Activated naive CD8-positive, alpha-beta T cell treated with anti-CD3 and anti-CD28 coated beads for 36 hours (primary cell): Measurements from ENCODE around the gene CCNE1. TPM values are rescaled to one million over a fixed set of nuclear protein-coding genes. Genes with fewer than 3 reads are reported as not detected.
"Not testable (repeated sequence)": the region's sequence is repeated elsewhere in the genome, so short reads cannot be mapped to it uniquely, and the experiment has no call there.

ENCODE experiments used
- DNase-seq: peaks from one replicate; pipeline ENCODE4 v3.0.0; 2021
- H3K27ac Mint-ChIP-seq: one replicate; pipeline ENCODE4 v1.8.0; 2022; ENCODE audit warnings: mild to moderate bottlenecking, moderate library complexity, mixed read lengths
- H3K27me3 Mint-ChIP-seq: one replicate; pipeline ENCODE4 v1.8.0; 2022; ENCODE audit warnings: mild to moderate bottlenecking, mixed read lengths
- H3K36me3 Mint-ChIP-seq: one replicate; pipeline ENCODE4 v1.8.0; 2021; ENCODE audit warnings: mild to moderate bottlenecking, mixed read lengths
- H3K4me1 Mint-ChIP-seq: one replicate; pipeline ENCODE4 v1.8.0; 2021; ENCODE audit warnings: mixed read lengths
- H3K4me3 Mint-ChIP-seq: one replicate; pipeline ENCODE4 v1.8.0; 2022; ENCODE audit warnings: mild to moderate bottlenecking, moderate library complexity, mixed read lengths
- H3K9me3 Mint-ChIP-seq: one replicate; pipeline ENCODE4 v1.8.0; 2022; ENCODE audit warnings: mixed read lengths
- total RNA-seq, 2 experiments: library from RNA; stranded (reverse); gene quantifications; one replicate each; pipeline ENCODE4 v1.2.3, GENCODE V29; 2021

CCNE1 gene
- total RNA-seq, 2 experiments from 2014 or later = 36.9 to 38.4 TPM

- Mint-ChIP-seq H3K9me3 (no peaks in the 10 kb centered on the region), H3K27ac (no peak overlapping the region), H3K36me3 (no peaks in the 10 kb centered on the region), H3K4me1 (peaks cover 8% of the 10 kb centered on the region), H3K27me3 (no peaks in the 10 kb centered on the region), H3K4me3 (no peak overlapping the region)
- DNase-seq = no peak
Observed at GRCh38 chr19:29800100-29800825, 11.5 kb upstream of the CCNE1 start.

DNA sequence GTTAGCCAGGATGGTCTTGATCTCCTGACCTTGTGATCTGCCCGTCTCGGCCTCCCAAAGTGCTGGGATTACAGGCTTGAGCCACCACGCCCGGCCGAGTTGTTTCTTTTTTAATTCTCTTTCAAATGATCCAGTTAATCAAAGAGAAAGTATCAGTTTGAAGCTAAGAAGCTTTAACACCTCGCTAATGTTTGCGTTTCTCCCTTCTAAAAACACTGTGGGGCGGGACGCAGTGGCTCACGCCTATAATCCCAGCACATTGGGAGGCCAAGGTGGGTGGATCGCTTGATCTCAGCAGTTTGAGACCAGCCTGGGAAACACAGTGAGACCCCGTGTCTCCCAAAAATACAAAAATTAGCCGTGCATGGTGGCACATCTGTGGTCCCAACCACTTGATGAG is 7.8 kb upstream of the CCNE1 start:
- not testable (repeated sequence) for H3K4me3 Mint-ChIP-seq, H3K9me3 Mint-ChIP-seq, H3K4me1 Mint-ChIP-seq, H3K27ac Mint-ChIP-seq, DNase-seq, H3K36me3 Mint-ChIP-seq, H3K27me3 Mint-ChIP-seq

DNA sequence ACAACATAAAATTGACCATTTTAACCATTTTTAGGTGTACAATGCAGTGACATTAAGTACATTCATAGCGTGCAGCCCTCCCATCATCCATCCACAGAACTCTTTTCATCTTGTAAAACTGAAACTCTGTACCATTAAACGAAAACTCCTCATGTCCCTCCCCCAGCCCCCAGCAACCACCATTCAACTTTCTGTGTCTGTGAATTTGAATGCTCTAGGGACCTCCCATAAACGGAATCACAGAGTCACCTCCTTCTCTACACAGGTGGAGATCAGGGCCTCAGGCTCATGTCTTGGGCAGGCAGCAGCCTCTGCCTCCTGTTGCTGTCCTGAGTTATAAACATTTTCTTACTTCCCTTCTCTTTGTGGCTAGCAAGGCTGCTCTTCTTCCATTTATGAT is 7.3 kb upstream of the CCNE1 start:
- no peaks in the 10 kb centered on the region for H3K9me3 Mint-ChIP-seq
- peak; percentile 37 for DNase-seq
- H3K4me1 Mint-ChIP-seq = peaks cover 7% of the 10 kb centered on the region
- no peaks in the 10 kb centered on the region for H3K27me3 Mint-ChIP-seq
- H3K27ac Mint-ChIP-seq = peak overlapping the region; percentile 9
- no peak overlapping the region for H3K4me3 Mint-ChIP-seq
- H3K36me3 Mint-ChIP-seq = no peaks in the 10 kb centered on the region

DNA sequence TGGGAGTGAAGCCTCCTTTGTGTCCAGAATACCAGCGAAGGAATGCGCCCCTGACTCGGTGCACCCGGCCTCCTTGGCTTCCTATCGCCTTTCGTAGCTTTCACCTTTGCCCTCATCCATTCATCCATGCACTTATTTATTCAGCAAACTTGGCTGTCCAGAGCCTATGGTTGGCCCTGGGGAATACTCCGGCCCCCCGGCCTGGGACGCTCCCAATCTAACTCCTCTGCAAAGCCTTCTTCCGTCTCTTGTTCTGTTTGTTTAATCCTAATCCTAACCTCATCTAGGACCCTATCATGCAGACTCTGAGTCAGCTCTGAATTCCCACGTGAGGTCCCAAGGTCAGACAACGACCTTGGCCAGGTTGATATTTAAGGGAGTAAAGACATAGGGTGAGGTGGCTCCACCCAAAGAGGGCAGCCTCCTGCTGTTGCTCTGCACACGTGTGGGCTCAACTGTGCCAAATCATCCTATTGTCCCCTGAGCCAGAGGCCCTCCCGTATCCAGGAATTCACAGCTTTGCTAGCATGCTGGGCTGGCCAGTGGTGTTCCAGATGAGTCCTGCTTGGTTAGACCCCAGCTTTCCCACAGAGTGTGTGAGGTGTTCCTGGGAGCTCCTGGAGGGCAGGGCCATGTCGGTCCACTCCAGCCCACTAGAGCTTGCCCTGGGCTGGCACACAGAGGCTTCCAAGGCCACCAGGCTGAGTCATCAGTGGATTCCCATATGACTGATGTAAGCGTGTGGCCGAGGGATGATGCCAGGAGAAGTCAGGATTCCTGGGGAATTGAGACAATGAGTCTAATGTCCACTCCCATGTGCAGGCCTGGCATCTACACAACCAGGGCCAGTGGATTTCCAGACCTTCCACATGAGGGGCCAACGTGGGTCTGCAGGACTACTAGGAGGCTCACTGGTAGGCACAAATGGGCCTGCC is 6.5 kb upstream of the CCNE1 start:
- Mint-ChIP-seq H3K4me3 (no peak overlapping the region), H3K27ac (no peak overlapping the region), H3K27me3 (no peaks in the 10 kb centered on the region), H3K36me3 (no peaks in the 10 kb centered on the region), H3K4me1 (peaks cover 12% of the 10 kb centered on the region), H3K9me3 (no peaks in the 10 kb centered on the region)
- no peak for DNase-seq

GRCh38 chr19:29806098-29806866 is 5.5 kb upstream of the CCNE1 start:
- no peak for DNase-seq
- H3K4me3 Mint-ChIP-seq = no peak overlapping the region
- no peaks in the 10 kb centered on the region for H3K9me3 Mint-ChIP-seq
- H3K36me3 Mint-ChIP-seq = no peaks in the 10 kb centered on the region
- no peak overlapping the region for H3K27ac Mint-ChIP-seq
- peaks cover 18% of the 10 kb centered on the region for H3K4me1 Mint-ChIP-seq
- no peaks in the 10 kb centered on the region for H3K27me3 Mint-ChIP-seq

DNA sequence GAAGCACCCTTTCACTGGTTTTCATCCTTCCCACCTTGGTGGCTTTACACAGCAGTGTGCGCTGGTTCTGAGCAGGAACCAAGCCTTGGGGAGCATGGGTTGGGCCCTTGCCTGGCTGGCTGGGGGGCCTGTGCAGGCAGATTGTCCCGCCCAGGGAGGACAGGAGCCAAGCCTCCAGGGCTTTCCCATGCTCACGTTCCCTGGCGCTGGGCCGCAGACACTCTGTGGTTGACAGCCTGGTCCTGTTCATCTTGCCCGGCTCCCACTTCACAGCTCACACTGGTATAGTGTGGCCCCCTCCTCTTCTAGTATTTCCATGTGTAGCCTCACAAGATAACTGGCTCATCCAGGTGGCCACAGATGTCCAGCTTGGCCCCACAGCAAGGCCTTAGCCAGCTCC is 4.6 kb upstream of the CCNE1 start:
- Mint-ChIP-seq H3K27ac (no peak overlapping the region), H3K4me3 (no peak overlapping the region), H3K4me1 (peaks cover 18% of the 10 kb centered on the region), H3K27me3 (no peaks in the 10 kb centered on the region), H3K36me3 (no peaks in the 10 kb centered on the region), H3K9me3 (no peaks in the 10 kb centered on the region)
- DNase-seq = no peak

- H3K27me3 Mint-ChIP-seq = no peaks in the 10 kb centered on the region
- DNase-seq = no peak
- H3K27ac Mint-ChIP-seq = peak overlapping the region; percentile 16
- H3K4me1 Mint-ChIP-seq = peaks cover 22% of the 10 kb centered on the region
- peaks cover 3% of the 10 kb centered on the region for H3K36me3 Mint-ChIP-seq
- no peak overlapping the region for H3K4me3 Mint-ChIP-seq
- no peaks in the 10 kb centered on the region for H3K9me3 Mint-ChIP-seq
Observed at GRCh38 chr19:29807870-29808405, 3.9 kb upstream of the CCNE1 start.

DNA sequence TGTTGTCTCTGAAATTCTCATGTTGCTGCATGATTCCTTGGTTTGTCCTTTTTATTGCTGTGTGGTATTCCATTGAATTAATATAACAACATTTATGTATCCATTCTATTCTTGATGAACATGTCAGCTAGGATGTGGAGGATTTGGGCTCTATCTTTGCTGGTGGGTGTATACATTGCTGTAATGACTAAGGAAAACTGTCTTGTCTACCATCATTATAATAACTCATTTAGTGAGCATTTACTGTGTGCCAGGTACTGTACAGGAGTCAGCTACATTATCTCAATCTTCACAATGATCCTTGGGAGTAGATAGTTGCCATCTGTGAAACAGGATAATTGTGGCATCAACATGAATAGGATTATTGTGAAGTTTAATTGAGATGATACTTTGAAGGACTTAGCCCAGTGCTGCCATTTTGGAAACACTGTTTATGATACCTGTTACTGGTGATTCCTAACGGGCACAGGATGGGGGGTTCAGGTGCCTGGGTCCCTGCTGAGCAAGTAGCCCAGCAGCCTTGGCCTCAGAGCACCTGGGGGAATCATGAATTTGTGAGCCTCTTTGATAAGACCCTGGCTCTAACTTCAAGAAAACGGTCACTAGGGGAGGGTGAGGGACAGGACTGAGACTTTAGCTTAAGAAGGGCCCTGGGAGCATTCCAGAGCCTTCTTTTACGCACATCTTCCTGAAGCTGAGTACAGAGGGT is 1.8 kb upstream of the CCNE1 start:
- DNase-seq = no peak
- H3K4me3 Mint-ChIP-seq = peak overlapping the region; percentile 85
- peaks cover 21% of the 10 kb centered on the region for H3K4me1 Mint-ChIP-seq
- H3K27ac Mint-ChIP-seq = peak overlapping the region; percentile 94
- no peaks in the 10 kb centered on the region for H3K9me3 Mint-ChIP-seq
- no peaks in the 10 kb centered on the region for H3K27me3 Mint-ChIP-seq
- peaks cover 14% of the 10 kb centered on the region for H3K36me3 Mint-ChIP-seq

GRCh38 chr19:29810504-29810871 is 1.3 kb upstream of the CCNE1 start:
- Mint-ChIP-seq H3K27me3 (no peaks in the 10 kb centered on the region), H3K9me3 (no peaks in the 10 kb centered on the region), H3K4me3 (peak overlapping the region; percentile 85), H3K27ac (peak overlapping the region; percentile 94), H3K36me3 (peaks cover 16% of the 10 kb centered on the region), H3K4me1 (peaks cover 21% of the 10 kb centered on the region)
- DNase-seq = no peak

DNA sequence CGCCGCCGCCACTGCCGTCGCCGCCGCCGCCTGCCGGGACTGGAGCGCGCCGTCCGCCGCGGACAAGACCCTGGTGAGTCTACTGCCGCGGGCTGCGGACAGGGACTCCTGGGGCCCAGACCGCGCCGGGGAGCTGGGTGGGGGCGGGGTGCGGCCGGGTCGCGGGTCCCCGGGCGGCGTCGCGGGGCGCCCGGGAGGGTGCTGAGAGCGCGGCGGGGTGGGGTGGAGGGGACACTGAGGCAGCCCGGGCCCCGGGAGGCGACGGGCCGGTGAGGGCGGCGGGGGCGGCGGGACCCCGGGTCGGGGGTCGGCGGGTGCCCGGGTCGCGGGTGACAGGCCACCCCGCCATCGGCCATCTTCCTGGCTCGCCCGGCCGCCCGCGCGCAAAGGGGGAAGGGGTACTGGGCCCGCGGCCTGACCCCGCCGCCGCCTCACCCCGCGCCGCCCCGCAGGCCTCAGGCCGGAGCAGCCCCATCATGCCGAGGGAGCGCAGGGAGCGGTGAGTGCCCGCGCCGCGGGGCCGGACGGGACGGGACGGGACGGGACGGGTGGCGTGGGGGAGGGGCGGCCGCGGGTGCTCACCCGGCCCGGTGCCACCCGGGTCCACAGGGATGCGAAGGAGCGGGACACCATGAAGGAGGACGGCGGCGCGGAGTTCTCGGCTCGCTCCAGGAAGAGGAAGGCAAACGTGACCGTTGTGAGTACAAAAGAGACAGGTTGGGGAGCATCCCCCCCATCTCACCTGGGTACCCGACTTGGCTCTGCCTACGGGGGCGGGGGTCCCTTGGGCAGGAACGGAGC is 489 bp downstream of the CCNE1 start:
- Mint-ChIP-seq H3K27me3 (no peaks in the 10 kb centered on the region), H3K4me1 (peaks cover 21% of the 10 kb centered on the region), H3K27ac (peak overlapping the region; percentile 3), H3K4me3 (peak overlapping the region; percentile 77), H3K9me3 (no peaks in the 10 kb centered on the region), H3K36me3 (peaks cover 20% of the 10 kb centered on the region)
- DNase-seq = peak; percentile 21

- peaks cover 23% of the 10 kb centered on the region for H3K36me3 Mint-ChIP-seq
- peak overlapping the region; percentile 77 for H3K4me3 Mint-ChIP-seq
- no peaks in the 10 kb centered on the region for H3K27me3 Mint-ChIP-seq
- H3K9me3 Mint-ChIP-seq = no peaks in the 10 kb centered on the region
- H3K4me1 Mint-ChIP-seq = peaks cover 20% of the 10 kb centered on the region
- H3K27ac Mint-ChIP-seq = peak overlapping the region; percentile 3
- no peak for DNase-seq
Observed at GRCh38 chr19:29812881-29813275, 1.1 kb downstream of the CCNE1 start.

DNA sequence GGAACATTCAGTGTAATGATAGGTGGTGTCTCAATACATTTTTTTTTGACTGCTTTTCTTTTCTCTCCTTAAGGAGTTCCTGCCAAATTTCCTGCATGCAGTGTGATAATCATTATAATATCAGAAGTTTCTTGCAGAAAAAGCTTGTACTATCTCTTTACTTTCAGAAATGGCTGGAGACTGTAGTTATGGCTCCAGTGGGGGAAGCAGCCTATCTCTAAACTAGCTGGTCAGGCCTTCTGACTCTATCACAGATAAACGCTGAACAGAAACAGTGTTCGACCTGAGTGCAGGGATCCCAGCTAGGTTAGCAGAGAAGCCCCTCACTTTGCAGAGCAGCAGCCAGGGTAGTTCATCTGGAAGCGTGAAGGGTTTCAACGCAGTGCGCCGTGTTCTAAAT is 1.9 kb downstream of the CCNE1 start:
- H3K27me3 Mint-ChIP-seq = no peaks in the 10 kb centered on the region
- H3K4me1 Mint-ChIP-seq = peaks cover 20% of the 10 kb centered on the region
- H3K36me3 Mint-ChIP-seq = peaks cover 23% of the 10 kb centered on the region
- no peaks in the 10 kb centered on the region for H3K9me3 Mint-ChIP-seq
- no peak overlapping the region for H3K27ac Mint-ChIP-seq
- DNase-seq = no peak
- peak overlapping the region; percentile 77 for H3K4me3 Mint-ChIP-seq

DNA sequence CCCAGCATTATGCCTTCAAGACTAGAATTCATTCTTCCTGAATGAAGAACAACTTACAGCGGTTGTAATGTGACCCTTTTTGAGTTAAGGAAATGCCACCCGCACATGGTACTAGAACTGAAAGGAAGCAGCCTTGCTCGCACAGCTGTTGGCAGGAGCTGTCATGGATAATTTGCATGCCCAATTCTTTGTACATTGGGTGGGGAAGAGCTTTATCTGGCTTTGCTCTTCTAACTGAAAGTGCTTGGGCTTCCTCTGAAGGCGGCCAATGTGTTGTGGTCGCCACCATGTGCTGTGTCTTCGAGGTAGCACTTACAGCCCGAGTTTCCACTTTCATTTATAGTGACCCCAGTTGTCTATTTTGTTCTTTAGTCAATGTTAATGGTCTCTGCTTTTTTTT is 3.4 kb downstream of the CCNE1 start:
- no peak overlapping the region for H3K27ac Mint-ChIP-seq
- peaks cover 31% of the 10 kb centered on the region for H3K36me3 Mint-ChIP-seq
- H3K4me1 Mint-ChIP-seq = peaks cover 15% of the 10 kb centered on the region
- no peaks in the 10 kb centered on the region for H3K9me3 Mint-ChIP-seq
- no peak overlapping the region for H3K4me3 Mint-ChIP-seq
- DNase-seq = no peak
- no peaks in the 10 kb centered on the region for H3K27me3 Mint-ChIP-seq

GRCh38 chr19:29817316-29817715 is 5.5 kb downstream of the CCNE1 start:
- Mint-ChIP-seq H3K4me3 (no peak overlapping the region), H3K4me1 (peaks cover 9% of the 10 kb centered on the region), H3K36me3 (peaks cover 43% of the 10 kb centered on the region), H3K9me3 (no peaks in the 10 kb centered on the region), H3K27me3 (no peaks in the 10 kb centered on the region), H3K27ac (no peak overlapping the region)
- no peak for DNase-seq
